Posterior vena cava (tissue), 2 donors: ENCODE data around the gene SLC16A13. TPM values are rescaled to one million over a fixed set of nuclear protein-coding genes. Genes with fewer than 3 reads are reported as not detected.
"Not testable (repeated sequence)": the region's sequence is repeated elsewhere in the genome, so short reads cannot be mapped to it uniquely, and the experiment has no call there.

Experiments
- DNase-seq: peaks from one replicate; pipeline ENCODE4 v3.0.0-alpha.2; 2020; ENCODE audit warnings: low spot score
- intact Hi-C, 2 donors: fragments of 100-400 bp; cut with DNase I; formaldehyde crosslinking; loops; one replicate each; pipeline versions ENCODE4 v1.14.1 to v1.14.2; 2022 to 2023
- total RNA-seq, 2 donors: library from RNA; stranded (reverse); fragmentation: NEBNext Ultra II Directional; extraction: Animal tissue kit (Norgen Biotek cat#: 25700); gene quantifications; one replicate each; pipeline ENCODE4 v1.2.1, GENCODE V29; 2021
- donor health status: DM: yes; HTN: yes; CAD: no.
- donor health status: DM: yes; HTN: yes; CAD: no.

SLC16A13 gene
- total RNA-seq, 2 donors from 2014 or later = 1.5 to 1.6 TPM

- DNase-seq = no peak
- intact Hi-C loops = no loop called here
These were observed 45.7 kb downstream of the SLC16A13 start for GRCh38 chr17:7081341-7082062.

GRCh38 chr17:7083592-7083991, 47.8 kb downstream of the SLC16A13 start:
- intact Hi-C loops = no loop called here
- no peak for DNase-seq

- intact Hi-C loops = no loop called here
- DNase-seq = no peak
These were observed 48.3 kb downstream of the SLC16A13 start for GRCh38 chr17:7084088-7084487.

- DNase-seq, intact Hi-C loops: not testable (repeated sequence)
These were observed 52.6 kb downstream of the SLC16A13 start for GRCh38 chr17:7088442-7088841.

- DNase-seq, intact Hi-C loops: not testable (repeated sequence)
These were observed 53.8 kb downstream of the SLC16A13 start for GRCh38 chr17:7089570-7089969.

Other genes with a start within 250 kb of the SLC16A13 start
- gene TEKT1, start 204.3 kb upstream of the SLC16A13 start, total RNA-seq = not detected
- gene ALOX12, start 40.0 kb upstream of the SLC16A13 start, total RNA-seq = under 1 TPM in 1 of 2 donors, not detected in 1; 0.14 TPM
- gene RNASEK, start 23.4 kb upstream of the SLC16A13 start, total RNA-seq = 100 to 1,000 TPM; 153 to 154 TPM
- 10 to 100 TPM; 21.2 to 29.7 TPM for gene BCL6B, start 13.0 kb upstream of the SLC16A13 start, total RNA-seq
- 1 to 10 TPM in 1 of 2 donors, under 1 TPM in 1; 0.52 to 1.3 TPM for gene SLC16A11, start 8.1 kb downstream of the SLC16A13 start, total RNA-seq
- 10 to 100 TPM in 1 of 2 donors, 1 to 10 TPM in 1; 5.9 to 13.9 TPM for gene CLEC10A, start 44.2 kb downstream of the SLC16A13 start, total RNA-seq
- 1 to 10 TPM in 1 of 2 donors, under 1 TPM in 1; 0.90 to 1.3 TPM for gene ASGR2, start 78.8 kb downstream of the SLC16A13 start, total RNA-seq
- 1 to 10 TPM; 1.2 to 2.2 TPM for gene ASGR1, start 143.4 kb downstream of the SLC16A13 start, total RNA-seq
- gene DLG4, start 183.8 kb downstream of the SLC16A13 start, total RNA-seq = 10 to 100 TPM; 20.8 to 21.2 TPM
- gene ACADVL, start 183.9 kb downstream of the SLC16A13 start, total RNA-seq = 100 to 1,000 TPM; 444 to 567 TPM
- 10 to 100 TPM; 21.9 to 26.7 TPM for gene DVL2, start 198.5 kb downstream of the SLC16A13 start, total RNA-seq
- gene PHF23, start 203.4 kb downstream of the SLC16A13 start, total RNA-seq = 10 to 100 TPM; 20.4 to 27.5 TPM
- gene GABARAP, start 206.4 kb downstream of the SLC16A13 start, total RNA-seq = 100 to 1,000 TPM; 341 to 405 TPM
- 10 to 100 TPM; 79.5 to 89.2 TPM for gene CTDNEP1, start 215.7 kb downstream of the SLC16A13 start, total RNA-seq
- 10 to 100 TPM; 36.5 to 40.0 TPM for gene ELP5, start 216.2 kb downstream of the SLC16A13 start, total RNA-seq
- 1 to 10 TPM; 1.6 to 4.4 TPM for gene CLDN7, start 226.5 kb downstream of the SLC16A13 start, total RNA-seq
- 10 to 100 TPM; 13.5 to 21.3 TPM for gene SLC2A4, start 245.7 kb downstream of the SLC16A13 start, total RNA-seq